Naive thymus-derived CD4-positive, alpha-beta T cell (primary cell): ENCODE results near the gene HDAC4. TPM values are rescaled to one million over a fixed set of nuclear protein-coding genes. Genes with fewer than 3 reads are reported as not detected.
"Not testable (repeated sequence)": the region's sequence is repeated elsewhere in the genome, so short reads cannot be mapped to it uniquely, and the experiment has no call there.

Experiments used
- ATAC-seq: fragments of 150-1000 bp; cut with Tn5 transposase; 2 replicates; pipeline ENCODE4 v1.10.0; 2021; ENCODE audit warnings: mild to moderate bottlenecking, moderate library complexity
- CTCF ChIA-PET: fragments of 350-600 bp; sonication (Branson Sonifier 250); formaldehyde crosslinking; loops from one replicate; lab custom pipeline; 2021; ENCODE audit warnings: antibody characterized with exemption; lab: Charles Lee
- POLR2A ChIA-PET: fragments of 350-600 bp; sonication (Branson Sonifier 250); formaldehyde crosslinking; loops from one replicate; lab custom pipeline; 2021; ENCODE audit warnings: antibody characterized with exemption, inconsistent platforms; lab: Charles Lee
- DNase-seq, 9 donors: peaks; one replicate each; pipeline versions ENCODE4 v3.0.0 to v3.0.0-alpha.2; 2020 to 2022; ENCODE audit warnings: mixed read lengths in 1 of 9
- H3K27ac ChIP-seq: one replicate; pipeline ENCODE4 v1.7.0; 2013; ENCODE audit warnings: mild to moderate bottlenecking, low read depth, low read length, moderate library complexity
- H3K27me3 ChIP-seq, 2 donors: one replicate each; pipeline ENCODE4 v1.7.0; 2013; ENCODE audit warnings: low read length in 2 of 2, mild to moderate bottlenecking in 2 of 2, moderate library complexity in 2 of 2; ENCODE audit not compliant: control insufficient read depth in 2 of 2, insufficient read depth in 2 of 2
- H3K36me3 ChIP-seq, 3 experiments: 1 replicate in 2 of 3; 2 replicates in 1 of 3; pipeline ENCODE4 v1.7.0; 2013; ENCODE audit warnings: low read length in 3 of 3, mild to moderate bottlenecking in 3 of 3, moderate library complexity in 1 of 3; ENCODE audit not compliant: insufficient read depth in 3 of 3, control insufficient read depth in 2 of 3
- H3K4me1 ChIP-seq, 2 donors: one replicate each; pipeline ENCODE4 v1.7.0; 2013; ENCODE audit warnings: low read length in 2 of 2, mild to moderate bottlenecking in 2 of 2, moderate library complexity in 1 of 2; ENCODE audit not compliant: control insufficient read depth in 2 of 2, insufficient read depth in 2 of 2
- H3K4me3 ChIP-seq: 2 replicates; pipeline ENCODE4 v1.7.0; 2013; ENCODE audit warnings: mild to moderate bottlenecking, low read length
- H3K9me3 ChIP-seq, 3 experiments: 1 replicate in 2 of 3; 2 replicates in 1 of 3; pipeline ENCODE4 v1.7.0; 2013; ENCODE audit warnings: low read length in 3 of 3; ENCODE audit not compliant: control insufficient read depth in 2 of 3
- H3K27ac Mint-ChIP-seq, 9 donors: one replicate each; pipeline ENCODE4 v1.8.0; 2020 to 2022; ENCODE audit warnings: mixed read lengths in 9 of 9, mild to moderate bottlenecking in 8 of 9, moderate library complexity in 5 of 9, inconsistent platforms in 2 of 9
- H3K27me3 Mint-ChIP-seq, 5 donors: one replicate each; pipeline ENCODE4 v1.8.0; 2021 to 2022; ENCODE audit warnings: mixed read lengths in 5 of 5, mild to moderate bottlenecking in 1 of 5
- H3K36me3 Mint-ChIP-seq, 5 donors: one replicate each; pipeline ENCODE4 v1.8.0; 2020 to 2022; ENCODE audit warnings: mixed read lengths in 5 of 5, mild to moderate bottlenecking in 3 of 5, inconsistent platforms in 1 of 5
- H3K4me1 Mint-ChIP-seq, 7 donors: one replicate each; pipeline ENCODE4 v1.8.0; 2020 to 2022; ENCODE audit warnings: mixed read lengths in 7 of 7, mild to moderate bottlenecking in 3 of 7, inconsistent platforms in 1 of 7
- H3K4me3 Mint-ChIP-seq, 10 donors: one replicate each; pipeline ENCODE4 v1.8.0; 2020 to 2022; ENCODE audit warnings: mild to moderate bottlenecking in 10 of 10, mixed read lengths in 10 of 10, moderate library complexity in 6 of 10, inconsistent platforms in 2 of 10
- H3K9me3 Mint-ChIP-seq, 11 donors: one replicate each; pipeline ENCODE4 v1.8.0; 2020 to 2022; ENCODE audit warnings: mixed read lengths in 11 of 11, mild to moderate bottlenecking in 4 of 11, inconsistent platforms in 1 of 11, moderate library complexity in 1 of 11
- intact Hi-C, 2 donors: fragments of 100-400 bp; cut with micrococcal nuclease; formaldehyde crosslinking; loops; one replicate each; pipeline ENCODE4 v1.15.1; 2023
- polyA plus RNA-seq, 2 donors: library from polyadenylated mRNA; unstranded; fragments of 300-500 nt; fragmentation: Illumina TruSeq; gene quantifications; one replicate each; pipeline ENCODE4 v1.2.3, GENCODE V29; 2021
- total RNA-seq, 6 experiments: library from RNA in 5 of 6; stranded (reverse) in 5 of 6; gene quantifications; 1 replicate in 5 of 6; 2 replicates in 1 of 6; pipeline ENCODE4 v1.2.3 and lab custom pipeline; 2021 to 2026

Gene HDAC4
- total and polyA plus RNA-seq, 7 experiments from 2014 or later = 7.4 to 101 (median 55.3) TPM

GRCh38 chr2:239041062-239041461 is 359.8 kb downstream of the HDAC4 start:
- no peak overlapping the region for H3K27ac Mint-ChIP-seq
- POLR2A ChIA-PET = no interaction called here

GRCh38 chr2:239040152-239040761 is 360.6 kb downstream of the HDAC4 start:
- Histone ChIP-seq H3K36me3 (no peaks in the 10 kb centered on the region), H3K9me3 (no peaks in the 10 kb centered on the region), H3K4me1 (no peaks in the 10 kb centered on the region), H3K4me3 (no peak overlapping the region), H3K27me3 (no peaks in the 10 kb centered on the region), H3K27ac (no peak overlapping the region)
- Mint-ChIP-seq H3K4me3 (no peak overlapping the region), H3K36me3 (no peaks in the 10 kb centered on the region), H3K9me3 (no peaks in the 10 kb centered on the region), H3K4me1 (peaks cover 0 to 6% (median 0%) of the 10 kb centered on the region in 7 donors), H3K27me3 (no peaks in the 10 kb centered on the region), H3K27ac (no peak overlapping the region)
- POLR2A ChIA-PET = no interaction called here
- DNase-seq = no peak
- intact Hi-C loops = no loop called here
- ATAC-seq = no peak
- CTCF ChIA-PET = interaction anchor here (0.7 to 0.8 kb wide), 3 partner anchors 41 to 357 kb away, joined by 3 read pairs; no protein-coding TSS in a partner anchor

More at GRCh38 chr2:239041062-239041461, 359.8 kb downstream of the HDAC4 start:
- H3K9me3 ChIP-seq = no peaks in the 10 kb centered on the region
- Mint-ChIP-seq H3K27me3 (no peaks in the 10 kb centered on the region), H3K36me3 (no peaks in the 10 kb centered on the region), H3K9me3 (no peaks in the 10 kb centered on the region), H3K4me1 (peaks cover 0 to 6% (median 0%) of the 10 kb centered on the region in 7 donors), H3K4me3 (no peak overlapping the region)
- CTCF ChIA-PET = interaction anchor here (0.7 kb wide), 1 partner anchor 40 kb away, joined by 3 read pairs; no protein-coding TSS in a partner anchor
- no peak overlapping the region for H3K27ac ChIP-seq
- H3K4me1 ChIP-seq = no peaks in the 10 kb centered on the region
- ATAC-seq (no peak), DNase-seq (no peak)
- intact Hi-C loops = no loop called here
- H3K36me3 ChIP-seq = no peaks in the 10 kb centered on the region
- no peaks in the 10 kb centered on the region for H3K27me3 ChIP-seq
- no peak overlapping the region for H3K4me3 ChIP-seq

- Mint-ChIP-seq H3K27me3 (peaks cover 0 to 3% (median 2%) of the 10 kb centered on the region in 5 donors), H3K27ac (peak overlapping the region in 1 of 9 donors; percentile 57), H3K4me1 (peaks cover 0 to 2% (median 0%) of the 10 kb centered on the region in 7 donors), H3K9me3 (no peaks in the 10 kb centered on the region), H3K4me3 (no peak overlapping the region), H3K36me3 (no peaks in the 10 kb centered on the region)
- DNase-seq = no peak
- no peaks in the 10 kb centered on the region for H3K36me3 ChIP-seq
- POLR2A ChIA-PET = no interaction called here
- no peaks in the 10 kb centered on the region for H3K27me3 ChIP-seq
- no peak overlapping the region for H3K4me3 ChIP-seq
- H3K27ac ChIP-seq = no peak overlapping the region
- CTCF ChIA-PET = interaction anchor here (0.8 kb wide), 1 partner anchor 202 kb away, joined by 3 read pairs; no protein-coding TSS in a partner anchor
- intact Hi-C loops = loop anchor here in 1 of 2 donors (5.0 to 10.0 kb wide), 2 partner anchors 955 to 1103 kb away; partner anchors contain the start of gene OTOS
- no peaks in the 10 kb centered on the region for H3K9me3 ChIP-seq
- H3K4me1 ChIP-seq = no peaks in the 10 kb centered on the region
- no peak for ATAC-seq
Observed at GRCh38 chr2:239039479-239039861, 361.4 kb downstream of the HDAC4 start.

- H3K9me3 Mint-ChIP-seq = no peaks in the 10 kb centered on the region
- H3K27ac ChIP-seq = no peak overlapping the region
- no peak for ATAC-seq
- no peak overlapping the region for H3K4me3 ChIP-seq
- no peaks in the 10 kb centered on the region for H3K36me3 ChIP-seq
- H3K36me3 Mint-ChIP-seq = no peaks in the 10 kb centered on the region
- ChIA-PET CTCF (no interaction called here), POLR2A (no interaction called here)
- H3K27me3 Mint-ChIP-seq = peaks cover 0 to 5% (median 5%) of the 10 kb centered on the region in 5 donors
- H3K27me3 ChIP-seq = no peaks in the 10 kb centered on the region
- no peaks in the 10 kb centered on the region for H3K9me3 ChIP-seq
- no peak overlapping the region for H3K27ac Mint-ChIP-seq
- DNase-seq = no peak
- H3K4me1 Mint-ChIP-seq = peaks cover 0 to 2% (median 0%) of the 10 kb centered on the region in 7 donors
- H3K4me1 ChIP-seq = no peaks in the 10 kb centered on the region
- intact Hi-C loops = loop anchor here in 1 of 2 donors (5.0 to 10.0 kb wide), 2 partner anchors 956 to 1103 kb away; partner anchors contain the start of gene OTOS
- no peak overlapping the region for H3K4me3 Mint-ChIP-seq
Observed at GRCh38 chr2:239038773-239039478, 361.9 kb downstream of the HDAC4 start.

DNA sequence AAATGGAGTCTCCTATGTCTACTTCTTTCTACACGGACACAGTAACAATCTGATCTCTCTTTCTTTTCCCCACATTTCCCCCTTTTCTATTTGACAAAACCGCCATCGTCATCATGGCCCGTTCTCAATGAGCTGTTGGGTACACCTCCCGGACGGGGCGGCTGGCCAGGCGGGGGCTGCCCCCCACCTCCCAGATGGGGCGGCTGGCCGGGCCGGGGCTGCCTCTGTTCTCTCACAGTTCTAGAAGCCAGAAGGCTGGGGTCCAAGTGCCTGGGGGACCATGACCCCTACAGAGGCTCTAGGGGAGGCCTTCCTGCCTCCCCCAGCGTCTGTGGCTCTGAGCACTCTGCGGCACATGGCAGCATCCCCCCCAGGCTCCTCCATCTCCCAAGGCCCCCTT is 362.5 kb downstream of the HDAC4 start:
- POLR2A ChIA-PET, H3K36me3 ChIP-seq, H3K4me3 Mint-ChIP-seq, H3K9me3 ChIP-seq, H3K27me3 ChIP-seq, ATAC-seq, H3K36me3 Mint-ChIP-seq, H3K27me3 Mint-ChIP-seq, H3K27ac ChIP-seq, CTCF ChIA-PET, H3K4me1 ChIP-seq, DNase-seq, H3K27ac Mint-ChIP-seq, H3K4me3 ChIP-seq, H3K4me1 Mint-ChIP-seq, H3K9me3 Mint-ChIP-seq: not testable (repeated sequence)
- intact Hi-C loops = loop anchor here in 1 of 2 donors (5.0 to 10.0 kb wide), 2 partner anchors 957 to 1104 kb away; partner anchors contain the start of gene OTOS

GRCh38 chr2:239037559-239037910 is 363.3 kb downstream of the HDAC4 start:
- no peaks in the 10 kb centered on the region for H3K27me3 ChIP-seq
- H3K9me3 Mint-ChIP-seq = no peaks in the 10 kb centered on the region
- ChIA-PET CTCF (no interaction called here), POLR2A (no interaction called here)
- H3K9me3 ChIP-seq = no peaks in the 10 kb centered on the region
- no peak overlapping the region for H3K4me3 Mint-ChIP-seq
- peaks cover 3 to 14% (median 9%) of the 10 kb centered on the region in 5 donors for H3K27me3 Mint-ChIP-seq
- no peak overlapping the region for H3K27ac ChIP-seq
- DNase-seq (no peak), ATAC-seq (no peak)
- peaks cover 0 to 2% (median 0%) of the 10 kb centered on the region in 7 donors for H3K4me1 Mint-ChIP-seq
- no peak overlapping the region for H3K4me3 ChIP-seq
- no peaks in the 10 kb centered on the region for H3K4me1 ChIP-seq
- H3K27ac Mint-ChIP-seq = no peak overlapping the region
- H3K36me3 ChIP-seq = no peaks in the 10 kb centered on the region
- intact Hi-C loops = loop anchor here in 1 of 2 donors (5.0 to 10.0 kb wide), 2 partner anchors 957 to 1105 kb away; partner anchors contain the start of gene OTOS
- H3K36me3 Mint-ChIP-seq = no peaks in the 10 kb centered on the region
